DMS79 (cell line): ENCODE data around the gene TRIM62.
A peak's percentile ranks its signal among the peaks of the same experiment; 100 is the strongest.

Source experiments
- DNase-seq: peaks from one replicate; lab custom pipeline; 2025; lab: John Stamatoyannopoulos, UW

TRIM62 gene

DNA sequence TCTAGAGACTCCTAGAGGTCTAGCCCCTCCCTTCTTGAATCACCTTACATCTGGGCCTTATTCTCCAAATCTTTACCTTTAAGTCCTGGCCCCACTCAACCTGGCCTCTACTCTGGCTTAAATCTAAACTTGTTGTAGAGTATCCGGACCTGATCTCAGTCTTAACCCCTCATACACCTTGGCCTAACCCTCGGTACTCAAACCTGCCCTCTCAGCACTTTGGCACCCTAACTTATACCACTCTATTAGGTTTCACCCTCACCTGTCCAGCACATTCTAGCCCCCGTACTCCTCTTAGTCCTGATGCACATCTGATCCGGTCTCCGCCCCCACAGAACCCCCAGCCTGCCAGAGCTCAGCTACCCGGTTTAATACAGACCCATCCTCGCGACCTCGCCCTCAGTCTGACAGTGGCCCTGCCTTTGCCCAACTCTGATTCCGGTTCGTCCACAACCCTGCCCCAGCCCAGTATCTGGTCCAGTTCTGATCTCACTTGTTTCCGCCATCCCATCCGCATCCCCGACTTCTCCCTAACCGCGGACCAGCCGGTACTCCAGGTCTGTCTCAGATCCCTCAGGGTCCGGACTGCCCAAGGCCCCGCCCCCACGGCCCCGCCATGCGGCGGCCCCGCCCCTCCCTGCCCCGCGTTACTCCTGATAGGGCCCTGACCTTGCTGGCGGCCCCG, 1.5 kb downstream of the TRIM62 start:
- no peak for DNase-seq

DNA sequence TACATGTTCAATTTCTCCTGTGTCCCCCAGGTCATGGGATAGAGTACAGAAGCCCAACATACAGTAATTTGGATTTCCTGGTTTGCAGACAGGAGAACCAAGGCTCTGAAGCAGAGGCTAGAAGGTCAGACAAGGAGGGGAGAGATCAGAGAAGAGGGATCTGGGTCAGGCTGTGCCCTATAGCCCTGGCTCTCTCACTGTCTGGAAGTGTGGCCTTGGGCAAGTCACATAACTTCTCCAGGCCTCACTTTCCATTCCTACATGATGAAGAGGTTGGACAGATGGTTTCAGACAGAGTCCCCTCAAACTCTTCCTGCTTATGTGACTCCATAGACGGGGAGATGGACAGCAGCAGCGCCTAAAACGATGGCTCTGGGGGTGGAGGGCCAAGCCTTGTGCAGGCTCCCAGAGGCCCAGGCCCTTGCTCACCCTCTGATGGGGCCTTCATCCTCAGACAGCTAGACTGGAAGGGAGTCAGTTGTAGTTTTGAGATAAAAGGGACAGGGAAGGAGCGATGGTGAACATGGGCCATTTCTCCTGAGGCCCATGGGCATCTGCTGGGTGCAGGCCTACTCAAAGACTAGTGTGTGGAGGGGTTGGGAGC, 2.9 kb downstream of the TRIM62 start:
- DNase-seq, result no peak

DNA sequence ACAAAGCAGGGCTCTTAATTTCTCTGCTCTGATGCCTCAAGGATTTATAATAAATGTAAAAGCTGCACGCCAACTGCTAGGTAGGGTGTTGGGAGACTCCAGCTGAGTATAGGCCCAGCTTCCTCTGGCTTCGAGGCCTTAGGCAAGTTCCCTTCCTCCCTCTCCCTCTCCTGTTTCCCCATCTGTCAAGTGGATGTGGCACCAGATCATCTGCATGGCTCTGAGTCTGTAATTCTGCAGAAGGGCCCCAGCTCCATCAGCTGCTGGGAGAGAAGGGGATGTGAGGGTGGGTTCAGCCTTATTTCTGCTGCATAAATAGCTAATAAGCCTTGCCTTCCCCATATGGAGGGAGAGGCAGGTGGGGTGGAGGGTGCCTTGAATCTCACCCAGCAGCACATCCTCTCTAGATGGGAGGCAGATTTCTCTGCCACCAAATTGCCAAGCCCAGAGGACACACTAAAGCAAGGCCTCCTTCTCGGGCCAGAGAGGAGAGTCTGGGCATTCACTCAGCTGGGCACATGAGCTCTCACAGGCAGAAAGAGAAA, 3.8 kb downstream of the TRIM62 start:
- DNase-seq, result no peak

DNA sequence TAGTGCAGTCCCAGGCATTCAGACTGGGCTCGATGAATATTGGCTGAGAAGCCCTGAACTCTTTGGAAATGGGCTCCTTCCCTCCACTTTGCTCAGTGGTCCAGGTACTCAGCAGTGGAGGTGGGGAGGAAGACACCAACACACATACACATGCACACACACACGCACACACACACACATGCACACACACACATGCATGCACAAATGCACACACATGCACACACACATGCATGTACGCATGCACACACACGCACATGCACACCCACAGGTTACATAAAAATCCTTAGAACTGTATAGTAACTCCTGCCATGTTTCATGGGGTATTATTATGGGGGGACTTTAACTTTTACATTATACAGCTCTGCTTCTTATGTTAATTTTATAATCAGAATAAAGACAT, 5.0 kb downstream of the TRIM62 start:
- DNase-seq, result no peak

DNA sequence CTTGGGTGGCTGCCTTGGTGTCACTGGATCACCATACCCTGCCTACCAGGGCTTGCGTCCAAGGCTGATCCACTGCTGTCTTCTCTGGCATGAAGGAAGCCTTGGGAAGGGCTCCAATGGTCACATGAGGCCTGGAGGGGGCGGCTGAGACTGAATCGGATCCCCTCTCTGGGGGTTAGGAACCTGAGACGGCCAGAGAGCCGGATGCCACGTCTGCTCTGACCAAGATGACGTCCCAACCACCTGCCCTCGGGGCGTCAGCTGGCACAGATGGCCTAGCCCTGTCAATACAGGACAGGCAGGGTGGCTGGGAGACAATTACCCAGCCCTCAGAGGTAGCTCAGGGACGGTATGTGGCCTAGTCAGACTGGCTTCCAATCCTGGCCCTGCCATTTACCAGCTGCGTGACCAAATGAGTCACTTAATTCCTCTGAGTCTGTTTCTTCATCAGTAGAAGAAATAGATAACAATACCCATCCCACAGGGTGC, 5.4 kb downstream of the TRIM62 start:
- no peak for DNase-seq

DNA sequence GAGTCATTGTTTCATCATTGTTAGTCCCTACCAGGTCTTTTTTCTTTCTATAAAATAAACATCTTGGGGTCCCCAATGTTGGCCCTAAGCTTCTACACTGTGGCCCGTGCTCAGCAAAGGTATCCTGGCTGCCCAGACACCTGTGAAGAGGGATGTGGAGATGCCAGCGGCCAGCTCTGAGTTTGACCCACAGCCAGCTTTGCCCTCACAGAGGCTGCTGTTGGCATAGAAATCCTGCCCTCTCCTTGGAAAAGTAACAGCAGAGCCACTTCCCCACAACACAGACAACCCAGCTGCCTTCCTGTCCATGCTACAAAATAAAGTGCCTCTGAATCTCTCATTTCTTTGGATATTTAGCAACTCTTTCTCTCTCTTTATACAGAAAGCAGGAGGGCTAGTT, 6.0 kb downstream of the TRIM62 start:
- DNase-seq, result no peak

DNA sequence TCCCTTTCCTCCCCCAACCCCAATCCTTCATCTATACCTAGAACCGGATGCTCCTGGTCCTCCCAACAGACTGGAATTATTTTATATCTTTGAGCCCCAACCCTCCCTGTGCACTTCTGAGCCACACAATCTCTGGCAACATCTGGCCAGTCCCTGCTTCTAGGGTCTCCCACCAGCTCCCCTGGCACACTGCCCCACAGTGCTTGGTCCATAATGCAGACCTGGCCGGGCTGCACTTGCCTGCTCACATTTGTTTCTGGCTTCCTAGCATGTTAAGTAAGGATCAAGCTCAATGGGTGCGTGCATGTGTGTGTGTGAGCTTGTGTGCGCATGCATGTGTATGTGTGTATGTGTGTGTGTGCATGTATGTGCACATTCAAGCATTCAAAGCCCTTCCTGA, 8.8 kb downstream of the TRIM62 start:
- no peak for DNase-seq

GRCh38 chr1:33171977-33172813, 9.6 kb downstream of the TRIM62 start:
- DNase-seq, result no peak

GRCh38 chr1:33170351-33171274, 11.2 kb downstream of the TRIM62 start:
- DNase-seq, result no peak

GRCh38 chr1:33169290-33170055, 12.4 kb downstream of the TRIM62 start:
- DNase-seq, result no peak

DNA sequence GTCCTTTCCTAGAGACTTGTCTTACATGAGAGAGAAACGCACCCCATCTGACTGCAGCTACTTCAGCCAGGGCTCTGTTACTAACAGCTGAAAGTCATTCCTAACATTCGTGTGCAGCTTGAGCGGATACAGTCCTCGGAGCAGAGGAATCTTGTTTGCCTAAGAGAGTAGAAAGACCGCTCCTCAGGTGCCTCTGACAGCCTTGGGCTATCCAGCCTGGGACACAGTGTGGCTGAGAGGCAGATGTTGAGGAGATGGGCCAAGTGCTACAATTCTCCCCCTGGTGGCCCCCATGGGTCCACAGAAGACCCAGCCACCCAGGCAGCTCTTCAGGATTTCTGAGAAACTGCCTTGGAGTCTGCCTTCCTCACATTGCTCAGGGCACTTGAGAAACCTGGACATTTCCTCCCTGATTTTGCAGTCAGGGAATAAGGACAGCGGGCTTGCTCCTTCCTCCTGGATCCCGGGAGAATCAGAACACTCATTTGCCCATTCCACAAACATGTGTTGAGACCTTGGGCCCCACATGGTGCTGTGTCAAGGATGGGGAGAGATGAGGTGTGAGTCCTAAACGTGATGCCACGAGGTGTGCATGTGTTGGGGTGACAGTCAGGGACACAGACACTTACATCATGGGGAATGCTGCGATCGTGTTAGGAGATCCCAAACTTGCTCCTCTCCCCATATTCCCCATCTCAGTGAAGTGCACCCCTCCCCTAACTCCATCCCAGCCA, 13.1 kb downstream of the TRIM62 start:
- DNase-seq, result no peak

DNA sequence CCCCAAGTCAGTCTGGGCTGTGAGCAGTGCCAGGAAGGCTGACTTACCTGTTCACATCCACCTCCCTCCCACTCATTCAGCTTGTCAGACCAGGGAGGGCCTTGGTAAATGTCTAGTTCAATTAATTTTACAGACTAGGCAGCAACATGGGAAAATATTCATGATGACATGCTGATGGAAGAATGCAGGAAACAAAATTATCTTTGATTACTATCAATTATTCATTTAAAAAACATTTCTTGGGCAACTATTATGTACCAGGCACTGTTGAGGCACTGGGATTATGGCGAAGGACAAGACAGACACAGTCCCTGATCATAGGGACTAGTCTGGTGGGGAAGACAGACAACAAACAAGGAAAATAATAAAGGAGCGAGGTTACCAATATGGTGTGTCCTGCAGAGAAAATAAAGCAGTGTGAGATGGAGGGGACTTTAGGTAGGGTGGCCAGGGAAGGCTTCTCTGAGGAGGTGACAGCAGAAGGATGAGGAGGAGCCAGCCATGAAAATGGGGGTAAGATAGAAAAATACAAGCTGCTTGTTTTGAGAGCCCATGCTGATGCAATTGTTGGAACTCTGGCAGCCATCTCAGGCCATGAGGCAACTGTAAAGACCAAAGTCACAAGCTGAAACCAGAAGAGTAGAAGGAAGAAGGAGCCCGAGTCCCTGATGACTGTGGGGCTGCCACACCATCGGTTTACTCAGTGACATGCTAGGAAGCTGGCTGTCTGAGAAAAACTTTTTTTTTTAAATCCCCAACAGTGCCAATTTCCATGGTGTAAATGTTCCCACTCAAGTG, 14.0 kb downstream of the TRIM62 start:
- DNase-seq, result no peak

DNA sequence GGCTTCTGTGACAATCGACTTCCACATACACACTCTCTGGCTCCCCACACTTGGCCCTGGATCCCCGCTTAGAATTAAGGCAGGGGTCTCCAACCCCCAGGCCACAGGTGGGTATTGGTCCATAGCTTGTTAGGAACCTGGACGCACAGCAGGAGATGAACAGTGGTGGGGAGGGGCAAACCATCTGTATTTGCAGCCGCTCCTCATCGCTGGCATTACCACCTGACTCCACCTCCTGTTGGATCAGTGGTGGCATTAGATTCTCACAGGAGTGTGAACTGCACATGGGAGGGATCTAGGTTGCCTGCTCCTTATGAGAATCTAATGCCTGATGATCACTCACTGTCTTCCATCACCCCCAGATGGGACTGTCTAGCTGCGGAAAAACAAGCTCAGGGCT, 16.0 kb downstream of the TRIM62 start:
- DNase-seq, result no peak

DNA sequence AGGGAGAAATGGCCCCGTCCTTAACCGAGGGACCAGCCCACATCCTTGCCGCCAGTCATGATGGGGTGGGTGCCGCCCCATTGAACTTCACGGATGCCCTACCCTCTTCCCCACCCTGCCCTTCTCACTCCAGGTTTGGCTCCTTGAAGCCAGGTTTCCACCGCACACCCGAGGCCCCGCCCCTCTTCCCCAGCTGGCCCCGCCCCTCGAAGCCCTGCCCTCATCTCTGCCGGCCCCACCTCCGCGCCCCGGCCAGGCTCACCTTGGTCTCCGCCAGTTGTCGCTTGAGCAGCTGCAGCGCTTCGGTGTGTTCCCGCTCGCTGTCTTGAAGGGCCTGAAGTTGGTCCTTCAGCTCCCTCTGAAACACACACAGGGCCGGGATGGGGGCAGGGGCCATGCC, 16.6 kb downstream of the TRIM62 start:
- DNase-seq, result no peak

DNA sequence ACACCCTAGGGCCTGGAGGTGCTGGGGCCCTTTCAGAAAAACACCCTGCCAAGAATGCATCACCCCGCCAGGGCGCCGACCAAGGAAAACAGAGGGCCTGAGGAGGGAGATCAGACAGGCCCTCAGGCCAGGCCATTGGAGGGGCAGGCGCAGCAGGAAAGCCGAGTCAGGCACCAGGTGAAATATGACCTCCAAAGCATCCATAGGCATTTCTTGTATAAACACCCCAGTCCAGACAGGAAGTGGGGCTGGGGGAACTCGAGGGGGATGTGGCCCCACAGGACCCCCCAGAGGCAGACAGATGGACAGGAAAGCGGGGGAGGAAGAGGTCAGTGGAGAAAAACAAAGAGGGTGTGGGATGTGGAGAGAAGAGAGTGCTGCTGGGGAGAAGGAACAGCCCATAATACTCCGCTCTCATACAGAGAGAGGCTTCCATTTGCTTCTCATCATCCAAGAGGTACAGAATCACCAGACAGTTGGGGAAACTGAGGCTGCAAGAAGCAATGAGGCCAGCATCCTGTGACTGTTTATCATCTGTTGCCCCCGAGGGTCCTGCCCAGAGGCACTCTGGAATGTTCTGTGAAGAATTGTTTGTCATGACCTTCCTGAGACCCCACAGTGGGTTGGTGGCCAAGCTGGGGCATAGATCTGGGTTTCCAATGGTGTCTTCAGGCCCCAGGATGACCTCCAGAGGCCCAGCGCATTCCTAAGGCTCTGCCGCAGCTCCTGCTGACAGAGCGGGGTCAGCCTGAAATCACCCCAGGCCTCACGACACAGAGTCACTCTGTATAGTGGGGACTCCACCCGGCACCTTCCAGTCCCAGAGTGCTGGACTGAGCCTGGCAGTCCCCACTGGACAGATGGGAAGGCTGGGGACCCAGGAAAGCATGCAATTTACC, 18.0 kb downstream of the TRIM62 start:
- DNase-seq, result no peak

GRCh38 chr1:33162141-33162540, 19.7 kb downstream of the TRIM62 start:
- no peak for DNase-seq

DNA sequence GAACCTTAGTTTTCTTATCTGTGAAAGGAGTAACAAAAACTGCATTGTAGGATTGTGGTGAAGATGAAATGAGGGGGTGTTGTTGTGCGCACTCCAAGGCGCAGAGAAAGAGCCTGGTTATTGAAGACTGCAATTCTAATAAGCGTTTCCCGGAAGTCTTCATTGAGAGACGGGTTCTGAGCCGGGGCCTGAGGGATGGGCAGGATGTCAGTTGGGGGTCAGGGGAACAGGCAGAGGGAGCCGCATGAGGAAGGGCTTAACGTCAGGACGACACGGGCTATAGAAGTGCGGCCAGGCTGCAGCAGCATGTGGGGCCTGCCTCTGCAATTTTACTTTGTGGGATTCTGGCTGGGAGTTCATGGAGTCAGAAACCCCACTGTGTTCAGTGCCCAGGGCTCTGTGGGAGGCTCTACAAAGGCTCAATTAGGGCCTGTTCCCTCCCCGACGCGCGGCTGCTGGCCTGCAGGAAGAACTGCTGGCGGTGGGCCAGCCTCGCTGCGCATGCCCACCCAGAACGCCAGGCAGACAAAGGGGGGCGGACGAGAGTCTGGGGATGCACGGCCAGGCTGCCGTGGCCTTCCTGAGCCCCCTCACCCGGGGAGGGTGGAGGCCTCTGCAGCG, 20.7 kb downstream of the TRIM62 start:
- DNase-seq, result peak; percentile 75

DNA sequence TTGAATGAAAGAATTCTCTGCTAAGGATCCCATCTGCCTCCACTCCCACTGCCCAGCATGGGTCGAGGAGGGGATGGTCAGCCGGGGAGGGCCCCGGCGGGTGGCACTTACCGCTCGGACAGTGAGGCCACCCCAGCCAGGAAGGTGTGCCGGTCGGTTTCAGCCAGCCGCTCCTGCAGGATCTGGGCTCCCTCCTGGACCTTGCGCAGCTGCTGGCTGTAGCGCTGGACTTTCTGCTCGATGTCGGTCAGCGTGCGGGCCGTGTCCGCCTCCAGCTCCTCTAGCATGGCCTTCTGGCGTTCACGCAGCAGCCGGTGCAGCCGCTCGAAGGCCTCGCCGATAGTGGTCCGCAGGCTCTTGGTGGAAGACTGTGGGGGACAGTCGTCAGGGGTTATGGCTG, 22.3 kb downstream of the TRIM62 start:
- no peak for DNase-seq
